GM21360 (cell line): ENCODE measurements around the gene TPGS2.
"Not testable (repeated sequence)": the region's sequence is repeated elsewhere in the genome, so short reads cannot be mapped to it uniquely, and the experiment has no call there.

Source experiments
- ATAC-seq: cut with Tn5 transposase; IDR thresholded peaks from one replicate; pipeline ENCODE4 v1.9.1; 2021; ENCODE audit warnings: mild to moderate bottlenecking, moderate library complexity; ENCODE audit not compliant: unreplicated experiment

Gene TPGS2, protein sequence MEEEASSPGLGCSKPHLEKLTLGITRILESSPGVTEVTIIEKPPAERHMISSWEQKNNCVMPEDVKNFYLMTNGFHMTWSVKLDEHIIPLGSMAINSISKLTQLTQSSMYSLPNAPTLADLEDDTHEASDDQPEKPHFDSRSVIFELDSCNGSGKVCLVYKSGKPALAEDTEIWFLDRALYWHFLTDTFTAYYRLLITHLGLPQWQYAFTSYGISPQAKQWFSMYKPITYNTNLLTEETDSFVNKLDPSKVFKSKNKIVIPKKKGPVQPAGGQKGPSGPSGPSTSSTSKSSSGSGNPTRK

DNA sequence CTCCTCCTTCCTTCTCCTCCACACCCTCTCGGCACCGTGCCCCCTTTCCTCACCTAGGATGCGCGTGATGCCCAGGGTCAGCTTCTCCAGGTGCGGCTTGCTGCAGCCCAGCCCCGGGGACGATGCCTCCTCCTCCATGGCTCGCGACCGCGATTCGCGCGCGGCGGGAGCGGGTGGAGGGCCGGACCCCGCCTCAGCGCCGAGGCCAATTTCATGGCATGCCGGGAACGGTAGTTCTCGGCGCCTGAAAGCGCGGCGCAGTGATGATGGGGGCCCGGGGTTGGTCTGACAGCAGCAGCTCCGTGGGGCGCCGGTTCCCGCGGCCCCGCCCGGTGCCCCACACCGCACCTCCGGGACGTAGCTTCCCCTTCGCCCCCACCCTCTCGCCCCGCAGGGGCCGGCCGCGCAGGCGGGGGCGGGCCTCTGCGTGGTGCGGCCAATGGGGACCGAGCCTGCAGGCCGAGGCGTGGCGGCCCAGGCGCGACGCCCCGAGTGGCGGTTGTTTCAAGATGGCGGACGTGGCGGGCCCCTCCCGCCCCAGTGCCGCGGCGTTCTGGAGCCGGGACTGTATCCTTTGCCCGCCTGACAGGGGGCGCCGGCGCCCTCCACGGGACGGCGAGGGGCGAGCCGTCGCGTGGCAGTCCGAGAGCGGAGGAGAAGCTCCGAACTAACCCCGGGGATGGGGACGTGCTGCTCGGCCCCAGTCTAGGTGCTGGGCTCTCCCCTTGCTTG lies at the start of gene TPGS2, which contains the start of gene KIAA1328:
TPGS2 (minus strand) TSS at position 373 of the 732 bp plus-strand sequence; CDS start at position 138, 235 bp downstream.
KIAA1328 (plus strand) TSS at position 498 of the 732 bp plus-strand sequence; CDS start at position 510, 12 bp downstream.
- peak; percentile 90 for ATAC-seq

DNA sequence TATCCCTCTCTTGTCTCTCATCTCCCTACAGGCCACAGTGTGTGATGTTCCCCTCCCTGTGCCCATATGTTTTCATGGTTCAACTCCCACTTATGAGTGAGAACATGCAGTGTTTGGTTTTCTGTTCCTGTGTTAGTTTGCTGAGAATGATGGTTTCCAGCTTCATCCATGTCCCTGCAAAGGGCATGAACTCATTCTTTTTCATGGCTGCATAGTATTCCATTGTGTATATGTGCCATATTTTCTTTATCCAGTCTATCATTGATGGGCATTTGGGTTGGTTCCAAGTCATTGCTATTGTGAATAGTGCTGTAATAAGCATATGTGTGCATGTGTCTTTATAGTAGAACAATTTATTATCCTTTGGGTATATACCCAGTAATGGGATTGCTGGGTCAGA lies 45.0 kb upstream of the TPGS2 start:
- ATAC-seq, result not testable (repeated sequence)

DNA sequence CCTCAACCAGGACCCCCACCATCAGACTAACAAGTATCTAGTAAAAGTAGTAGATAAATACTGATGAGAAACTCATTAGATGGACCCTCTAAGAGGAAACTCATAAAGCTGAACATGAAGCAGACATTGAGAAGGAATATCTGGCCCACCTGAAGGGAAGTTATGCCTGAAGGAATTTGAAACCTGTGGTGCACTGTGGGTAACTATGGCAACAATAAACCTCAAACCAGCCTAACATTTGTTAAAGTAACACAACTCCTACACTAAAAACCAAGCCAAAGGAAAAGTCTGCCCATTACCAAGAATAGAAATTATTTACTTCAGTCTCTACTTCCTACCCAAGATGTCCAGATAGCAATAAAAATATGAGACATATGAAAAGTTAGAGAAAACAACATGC lies 43.5 kb upstream of the TPGS2 start:
- no peak for ATAC-seq

DNA sequence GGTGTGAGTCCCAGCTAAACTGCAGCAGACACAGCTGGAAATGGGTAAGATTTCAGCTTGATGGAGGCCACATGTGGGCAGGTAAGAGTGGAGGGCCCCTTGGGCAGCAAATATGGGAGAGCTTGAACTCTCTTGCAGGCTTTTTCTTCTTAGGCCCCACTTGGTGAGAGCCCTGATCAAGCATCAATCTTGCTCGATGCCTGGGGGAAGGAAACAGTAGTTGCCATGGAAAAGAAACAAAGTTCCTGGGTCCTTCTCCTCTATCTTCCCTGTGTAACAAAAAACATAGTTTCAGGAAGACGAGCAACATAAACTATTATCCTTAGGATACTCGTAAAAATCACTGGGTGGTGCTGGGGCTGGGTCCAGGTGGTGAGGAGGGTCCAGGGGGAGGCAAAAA lies 43.0 kb upstream of the TPGS2 start:
- ATAC-seq, result no peak

DNA sequence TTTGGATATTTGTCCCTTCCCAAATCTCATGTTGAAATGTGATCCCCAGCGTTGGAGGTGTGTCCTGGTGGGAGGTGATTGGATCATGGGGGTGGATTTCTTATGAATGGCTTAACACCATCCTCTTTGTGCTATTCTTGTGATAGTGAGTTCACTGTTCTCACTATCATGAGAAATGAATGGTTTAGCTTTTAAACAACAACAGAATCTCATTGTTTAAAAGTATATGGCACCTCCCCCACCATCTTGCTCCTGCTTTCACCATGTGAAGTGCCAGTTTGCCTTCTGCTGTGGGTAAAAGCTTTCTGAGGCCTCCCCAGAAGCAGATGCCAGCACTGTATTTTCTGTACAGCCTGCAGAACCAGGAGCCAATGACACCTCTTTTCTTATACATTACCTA lies 38.3 kb upstream of the TPGS2 start:
- ATAC-seq, result no peak

DNA sequence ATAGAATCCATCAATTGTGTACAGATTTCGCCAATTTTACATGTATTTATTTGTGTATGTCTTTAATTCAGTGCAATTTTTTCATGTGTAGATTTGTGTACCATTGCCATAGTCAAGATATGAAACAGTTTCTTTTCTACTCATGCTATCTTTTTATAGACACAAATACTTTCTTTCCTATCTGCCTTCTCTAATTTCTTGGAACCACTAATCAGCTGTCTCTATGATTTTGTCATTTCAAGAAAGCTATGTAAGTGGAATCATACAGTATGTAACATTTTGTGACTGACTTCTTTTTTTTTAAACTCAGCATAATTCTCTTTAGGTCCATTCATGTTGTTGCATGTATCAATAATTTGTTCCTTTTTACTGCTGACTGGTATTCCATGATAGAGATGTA lies 33.4 kb upstream of the TPGS2 start:
- ATAC-seq, result no peak

DNA sequence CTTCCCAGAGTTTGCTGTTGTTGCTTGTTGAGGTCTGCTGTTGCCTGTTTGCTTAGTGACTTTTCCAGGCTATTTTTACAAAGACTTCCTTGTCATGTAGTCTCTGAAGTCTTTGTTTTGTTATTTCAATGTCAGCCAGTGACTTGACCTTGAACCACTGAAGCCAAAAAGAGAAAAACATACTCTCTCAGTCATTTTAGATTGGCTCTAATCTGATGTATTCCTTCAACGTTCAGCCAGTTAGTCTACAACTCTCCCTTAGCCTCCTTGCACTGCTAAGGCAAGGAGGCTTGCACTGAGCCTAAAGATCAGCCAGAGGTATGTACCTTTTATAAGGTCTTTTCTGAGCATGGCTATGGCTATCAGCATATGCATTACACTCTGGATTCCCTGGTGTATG lies 28.0 kb upstream of the TPGS2 start:
- no peak for ATAC-seq

DNA sequence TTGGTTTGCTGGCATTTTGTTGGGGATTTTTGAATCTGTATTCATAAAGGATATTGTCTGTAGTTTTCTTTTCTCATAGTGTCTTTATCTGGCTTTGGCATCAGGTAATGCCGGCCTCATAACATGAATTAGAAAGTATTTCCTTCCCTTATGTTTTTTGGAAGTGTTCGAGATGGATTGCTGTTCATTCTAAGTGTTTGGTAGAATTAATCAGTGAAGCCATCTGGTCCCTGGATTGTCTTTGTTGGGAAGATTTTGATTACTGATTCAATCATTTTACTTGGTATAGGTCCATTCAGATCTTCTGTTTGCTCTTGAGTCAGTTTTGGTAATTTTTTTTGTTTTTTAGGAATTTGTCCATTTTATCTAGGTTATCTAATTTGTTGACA lies 22.4 kb upstream of the TPGS2 start:
- no peak for ATAC-seq

DNA sequence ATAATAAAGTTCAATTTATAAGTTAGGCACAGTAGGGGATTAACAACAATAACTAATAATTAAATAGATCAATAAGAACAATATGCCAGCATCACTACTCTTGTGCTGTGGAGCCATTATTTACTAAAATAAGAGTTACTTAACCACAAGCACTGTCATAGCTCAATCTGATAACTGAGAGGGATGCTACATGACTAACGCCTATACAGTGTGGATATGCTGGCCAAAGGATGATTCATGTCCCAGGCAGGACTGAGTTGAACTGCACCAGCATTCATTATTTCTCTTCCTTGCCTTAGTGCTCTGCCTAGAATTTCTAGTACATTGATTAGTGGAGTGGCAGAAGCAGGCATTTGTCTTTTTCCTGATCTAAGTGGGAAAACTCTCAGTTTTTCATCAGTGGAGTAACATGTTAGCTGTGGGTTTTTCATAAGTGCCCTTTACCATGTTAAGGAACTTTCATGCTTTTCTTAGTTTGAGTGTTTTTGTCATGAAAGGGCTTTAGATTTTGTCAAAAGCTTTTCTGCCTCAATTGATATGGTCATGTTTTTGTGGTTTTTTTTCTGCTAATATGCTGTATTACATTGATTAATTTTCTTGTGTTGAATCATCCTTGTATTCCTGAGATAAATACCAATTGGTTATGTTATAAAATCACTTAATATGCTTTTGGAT lies 21.9 kb upstream of the TPGS2 start:
- ATAC-seq, result no peak

DNA sequence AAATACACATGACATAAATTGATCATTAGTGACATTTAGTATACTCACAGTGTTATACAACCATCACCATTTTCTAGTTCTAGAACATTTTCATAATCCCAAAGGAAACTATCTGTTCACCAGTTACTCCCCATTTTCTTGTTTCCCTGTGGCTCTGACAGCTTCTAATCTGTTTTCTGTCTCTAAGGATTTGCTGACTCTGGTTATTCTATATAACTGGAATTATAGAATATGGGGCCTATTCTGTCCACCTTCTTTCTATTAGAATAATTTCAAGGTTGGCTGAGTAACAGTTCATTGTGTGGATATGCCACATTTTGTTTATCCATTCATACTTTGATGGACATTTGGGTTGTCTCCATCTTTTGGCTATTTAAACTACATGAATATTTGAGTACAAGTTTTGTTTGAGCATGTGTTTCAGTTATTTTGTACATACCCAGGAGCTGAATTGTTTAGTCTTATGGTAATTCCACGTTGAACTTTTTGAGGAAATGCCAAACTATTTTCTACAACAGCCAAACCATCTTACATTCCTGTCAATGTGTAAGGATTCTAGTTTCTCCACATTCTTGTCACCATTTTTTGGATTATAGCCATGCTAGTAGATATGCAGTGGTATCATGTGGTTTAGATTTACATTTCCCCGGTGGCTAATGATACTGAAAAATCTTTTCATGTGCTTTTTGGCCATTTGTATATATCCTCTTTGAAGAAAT lies 20.6 kb upstream of the TPGS2 start:
- no peak for ATAC-seq

DNA sequence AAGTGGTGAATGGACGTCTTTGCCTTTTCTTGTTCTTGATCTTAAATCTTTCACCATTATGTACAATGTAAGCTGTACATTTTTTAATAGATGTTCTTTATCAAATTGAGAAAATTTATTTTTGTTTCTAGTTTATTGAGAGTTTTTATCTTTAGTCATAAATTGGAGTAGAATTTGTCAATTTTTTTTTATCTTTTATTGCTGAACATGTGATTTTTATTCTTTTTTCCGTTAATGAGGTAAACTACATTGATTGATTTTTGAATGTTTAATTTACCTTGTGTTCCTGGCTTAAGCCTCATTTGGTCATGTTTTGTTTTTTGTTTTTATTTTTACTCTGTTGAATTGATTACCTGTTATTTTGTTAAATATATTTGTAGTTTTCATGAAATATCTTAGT lies 19.8 kb upstream of the TPGS2 start:
- no peak for ATAC-seq

DNA sequence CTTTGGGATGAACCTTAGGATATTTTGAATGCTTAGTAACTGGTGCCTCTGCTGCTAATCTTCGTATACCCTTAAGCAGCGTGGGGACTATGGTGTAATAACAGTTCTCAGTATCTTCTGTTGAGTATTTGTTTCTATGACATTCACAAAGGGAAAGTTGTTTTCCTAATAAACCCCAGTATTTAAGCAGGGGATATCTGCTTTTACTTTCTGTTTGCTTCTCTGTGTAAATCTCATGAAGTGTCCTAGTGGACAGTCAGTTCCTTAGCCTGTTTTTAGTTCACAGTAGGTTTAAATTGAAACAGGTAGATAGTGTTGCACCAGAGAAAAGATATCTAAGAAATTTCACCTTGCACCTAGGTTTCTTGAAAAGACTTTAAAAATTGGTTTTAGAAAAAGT lies 15.0 kb upstream of the TPGS2 start:
- no peak for ATAC-seq

DNA sequence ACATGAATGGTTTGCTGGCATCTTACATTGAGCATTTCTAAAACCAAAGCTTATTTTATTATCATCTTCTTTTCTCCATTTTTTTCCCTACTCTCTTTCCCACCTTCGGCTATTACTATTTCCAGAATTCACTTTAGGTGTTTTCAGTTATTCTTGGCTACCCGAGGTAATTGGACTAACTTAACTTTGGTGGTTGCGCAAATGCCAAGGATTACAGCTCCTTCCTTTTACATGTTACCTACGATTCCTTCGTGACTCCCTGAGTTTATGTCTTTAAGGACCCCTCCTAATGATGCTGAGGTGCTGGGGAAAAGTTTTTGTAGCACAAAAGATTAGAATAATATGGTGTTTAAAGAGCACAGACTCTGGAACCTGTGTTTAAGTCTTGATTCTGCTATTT lies 14.4 kb upstream of the TPGS2 start:
- no peak for ATAC-seq

DNA sequence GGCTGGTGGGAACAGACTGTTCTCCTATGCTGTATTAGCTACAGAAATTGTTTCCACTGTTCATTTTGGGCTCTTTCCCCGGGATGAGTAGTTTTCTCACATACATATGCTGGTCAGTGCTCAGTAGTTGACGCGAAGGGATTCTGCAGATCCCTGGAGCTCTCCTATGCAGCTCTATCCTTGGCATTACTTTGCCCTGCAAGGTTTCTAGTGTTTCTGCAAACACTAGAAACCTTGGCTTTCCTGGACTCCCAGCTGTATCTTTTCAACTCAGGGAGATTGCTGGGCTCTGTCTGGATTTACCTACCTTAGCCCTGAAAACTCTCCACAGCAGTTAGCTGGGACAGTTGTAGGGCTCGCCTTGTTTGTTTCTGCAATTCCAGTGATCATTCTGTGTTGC lies 11.0 kb upstream of the TPGS2 start:
- no peak for ATAC-seq

DNA sequence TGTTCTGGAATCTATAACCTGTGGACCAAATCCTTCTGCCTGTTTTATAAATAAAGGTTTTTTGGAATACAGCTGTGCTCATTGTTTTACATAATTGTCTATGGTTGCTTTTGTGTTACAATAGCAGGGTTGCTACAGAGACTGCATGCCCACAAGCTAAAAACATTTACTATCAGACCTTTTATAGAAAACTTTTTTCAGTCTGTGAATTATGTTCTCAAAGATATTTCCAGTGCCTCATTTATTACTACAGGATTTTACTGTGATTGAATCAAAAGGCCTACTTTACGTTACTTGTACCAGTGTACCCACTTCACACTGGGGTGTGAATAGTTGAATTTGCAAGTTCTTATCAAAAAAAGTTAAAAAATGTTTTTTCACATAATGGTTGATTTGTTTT lies 7.1 kb upstream of the TPGS2 start:
- no peak for ATAC-seq

DNA sequence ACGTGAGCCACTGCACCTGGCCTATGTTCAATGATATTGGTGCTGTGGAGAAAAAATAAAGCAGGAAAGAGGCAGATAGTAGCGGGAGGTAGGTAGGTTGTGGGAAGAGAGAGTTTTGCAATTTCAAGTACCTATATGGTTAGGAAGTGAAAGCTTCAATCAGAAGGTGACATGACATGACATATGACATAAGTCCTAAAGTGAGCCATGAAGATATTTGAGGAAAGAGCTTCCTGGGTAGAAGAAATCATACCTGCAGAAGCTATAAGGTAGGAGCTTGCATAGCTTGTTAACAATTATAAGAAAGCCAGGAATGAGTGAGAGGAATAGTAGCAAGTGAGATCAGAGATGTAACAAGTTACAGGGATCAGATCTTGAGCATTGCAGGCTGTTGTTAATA lies 4.3 kb upstream of the TPGS2 start:
- ATAC-seq, result no peak

DNA sequence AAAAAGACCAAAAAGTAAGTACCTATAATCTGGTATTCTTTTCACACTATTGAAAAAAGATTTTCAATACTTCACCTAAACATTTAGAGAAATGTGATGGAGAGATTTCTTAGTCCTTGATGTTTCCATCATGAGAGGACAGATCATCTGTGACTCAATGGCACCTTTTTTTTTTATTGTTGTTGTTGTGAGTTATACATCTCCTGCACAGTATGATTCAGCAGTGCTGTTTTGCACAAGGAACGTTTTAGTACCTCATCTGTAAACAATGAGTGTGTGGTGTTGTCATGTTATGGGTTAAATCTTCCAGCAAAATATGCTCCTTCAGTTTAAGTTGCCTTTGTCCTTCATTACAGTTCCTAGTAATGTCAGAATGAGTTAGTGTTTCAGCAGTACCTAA lies 2.3 kb upstream of the TPGS2 start:
- ATAC-seq, result no peak

DNA sequence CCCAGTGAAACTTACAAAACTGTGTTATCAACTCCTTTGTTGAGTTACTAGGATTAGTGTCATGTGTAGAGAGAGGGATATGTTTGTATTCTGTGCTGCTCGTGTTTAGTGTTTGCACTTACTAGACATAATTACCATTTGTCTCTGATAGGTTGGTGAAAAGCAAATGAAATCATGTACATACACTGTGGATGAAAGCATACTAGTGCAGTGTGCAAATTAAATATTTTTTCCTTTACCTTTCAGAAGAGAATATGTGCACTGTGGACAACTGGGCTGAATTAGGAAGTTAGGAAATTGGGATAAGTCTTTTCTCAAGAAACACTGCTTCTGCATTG lies 1.3 kb upstream of the TPGS2 start:
- no peak for ATAC-seq

DNA sequence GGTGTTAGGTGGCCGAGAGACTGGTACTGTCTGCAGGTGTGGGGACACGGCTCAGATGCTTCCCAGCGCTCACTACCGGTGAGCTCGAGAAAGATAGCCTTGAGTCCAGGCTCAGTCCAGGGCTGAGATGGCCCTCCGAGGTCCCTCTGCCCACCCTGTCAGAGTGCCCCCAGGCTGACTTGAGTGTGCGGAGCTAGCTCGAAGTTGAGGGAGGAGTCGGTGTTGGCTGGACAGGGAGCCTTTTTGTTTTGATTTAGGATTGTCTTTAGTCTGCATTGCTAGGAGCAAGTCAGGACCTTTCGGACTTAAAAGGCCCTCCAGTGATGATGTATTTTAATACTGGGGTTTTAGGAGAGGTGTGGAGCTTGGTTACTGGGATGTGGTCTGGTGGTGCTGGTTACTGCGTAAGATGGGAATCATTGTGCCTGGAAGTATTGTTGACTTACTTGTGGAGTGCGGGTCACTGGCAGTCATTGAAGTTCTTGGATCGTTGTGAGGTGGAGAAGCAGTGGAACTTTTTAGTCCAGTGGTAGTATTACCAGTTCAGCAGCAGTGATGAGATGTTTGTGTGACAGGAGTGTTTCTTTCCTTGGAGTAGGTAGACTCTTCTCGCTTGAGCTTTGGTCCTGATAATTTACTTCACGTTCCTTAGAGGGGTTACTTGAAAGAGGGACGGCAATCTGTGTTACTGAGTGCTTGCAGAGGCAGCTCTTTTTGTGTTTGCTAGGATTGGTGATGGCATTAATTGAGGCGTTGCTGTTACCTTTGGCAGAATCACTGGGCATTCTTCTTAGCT lies 758 bp upstream of the TPGS2 start:
- ATAC-seq, result no peak

DNA sequence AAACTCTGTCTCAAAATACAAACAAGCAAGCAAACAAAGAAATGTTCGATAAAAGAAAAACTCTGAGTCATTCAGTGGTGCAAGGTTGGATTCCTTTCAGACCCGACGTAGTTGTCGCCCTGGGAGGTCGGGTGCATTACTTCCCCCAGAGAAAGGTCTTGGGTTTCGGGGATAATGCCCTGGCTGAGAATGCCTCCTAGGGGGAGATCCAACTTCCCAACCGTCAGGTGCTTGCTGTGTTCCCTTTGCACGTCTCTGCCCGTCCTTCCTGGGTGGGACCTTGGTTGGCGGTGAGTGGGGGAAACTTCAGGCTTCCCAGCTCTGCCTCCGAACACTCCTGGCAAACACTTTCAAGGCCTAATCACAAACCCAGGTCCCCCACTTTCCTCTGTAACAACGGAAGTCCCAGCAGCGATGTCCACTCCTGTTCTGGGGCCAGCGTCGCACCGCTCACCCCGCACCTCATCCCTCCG lies 609 bp downstream of the TPGS2 start:
- no peak for ATAC-seq

DNA sequence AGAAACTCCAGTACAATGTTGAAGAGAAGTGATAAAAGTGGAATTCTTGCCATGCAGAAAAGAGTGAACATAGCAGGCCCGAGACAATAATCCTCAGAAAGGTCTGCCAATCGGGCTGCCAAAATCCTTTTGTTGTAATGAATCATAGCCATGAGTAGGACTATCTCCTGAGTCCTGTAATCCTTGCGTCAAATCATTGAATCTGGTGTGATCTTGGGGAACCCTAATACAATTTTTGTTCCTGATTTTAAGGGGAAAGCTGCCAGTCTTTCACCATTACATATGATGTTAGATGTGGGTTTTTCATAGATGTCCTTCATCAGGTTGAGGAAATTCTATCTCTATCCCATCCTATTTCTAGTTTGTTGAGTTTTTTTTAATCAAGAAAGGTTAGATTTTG lies 2.2 kb downstream of the TPGS2 start:
- ATAC-seq, result no peak
